ENCODE results near the gene CCDC186. TPM values are rescaled to one million over a fixed set of nuclear protein-coding genes. Genes with fewer than 3 reads are reported as not detected.
A peak's percentile ranks its signal among the peaks of the same experiment; 100 is the strongest.

Gene CCDC186
- total and polyA plus RNA-seq, 2 of the 8 experiments (the other 6 are each of a cell fraction or from before 2014, with no cell fraction given): 3.0 to 30.3 TPM

DNA sequence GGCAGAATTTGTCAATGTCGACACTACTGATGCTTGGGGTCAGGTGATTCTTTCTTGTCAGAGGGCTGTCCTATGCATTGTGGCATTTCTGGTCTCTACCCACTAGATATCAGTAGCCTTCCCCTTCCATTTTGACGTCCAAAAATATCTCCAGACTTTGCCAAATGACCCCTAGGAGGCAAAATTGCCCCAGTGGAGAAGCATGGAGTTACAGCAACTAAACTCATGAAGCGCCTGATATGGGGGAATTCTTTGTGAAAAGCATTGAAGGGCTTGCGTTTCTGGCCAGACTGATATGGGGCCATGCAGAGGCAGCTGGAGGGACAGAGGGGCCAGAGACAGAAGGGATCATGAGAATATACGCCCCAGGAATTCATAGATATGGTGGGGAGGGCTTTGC lies 86.7 kb downstream of the CCDC186 start:
- POLR2A ChIA-PET (ENCODE audit: partially characterized antibody): interaction anchor here (0.6 kb wide), 1 partner anchor 179 kb away, joined by 3 read pairs; no protein-coding TSS in a partner anchor
- H2BK5ac ChIP-seq (ENCODE audit: low read depth, low read length): no peak overlapping the region

More for the DNA sequence above, 86.7 kb downstream of the CCDC186 start:
- Histone ChIP-seq H4K20me1 (replicated peaks in 1 of 2; ENCODE audit: control insufficient read depth in 1 of 2, insufficient read depth in 2 of 2, low read length in 2 of 2) (no peaks in the 10 kb centered on the region), H3K23me2 (ENCODE audit: low read depth, low read length) (no peaks in the 10 kb centered on the region), H3K4me1 (replicated peaks in 1 of 4; ENCODE audit: control insufficient read depth in 3 of 4, insufficient read depth in 4 of 4, low read length in 3 of 4) (no peaks in the 10 kb centered on the region), H2AK5ac (ENCODE audit: low read depth, low read length) (no peak overlapping the region), H3K23ac (ENCODE audit: insufficient read length) (no peak overlapping the region), H4K91ac (replicated peaks; ENCODE audit: insufficient read length, low read length) (no peak overlapping the region), H3K9me3 (ENCODE audit: insufficient read depth in 2 of 2, low read depth in 1 of 2, low read length in 1 of 2) (peaks cover 0 to 3% of the 10 kb centered on the region in 2 experiments; a peak in 1 of 4 replicates), H2BK120ac (replicated peaks; ENCODE audit: low read depth, low read length) (no peak overlapping the region), H3K79me2 (ENCODE audit: control insufficient read depth in 1 of 2, insufficient read depth in 2 of 2, low read length in 2 of 2) (no peaks in the 10 kb centered on the region), H3K18ac (ENCODE audit: extremely low read depth, low read length) (no peak overlapping the region), H2BK15ac (ENCODE audit: low read length) (no peak overlapping the region), H3K9ac (replicated peaks in 1 of 4; ENCODE audit: extremely low read depth in 1 of 4, low read depth in 3 of 4, low read length in 3 of 4) (no peak overlapping the region), H2BK20ac (ENCODE audit: low read length) (no peak overlapping the region), H3K4me3 (ENCODE audit: extremely low read depth in 1 of 4, insufficient read depth in 2 of 4, low read depth in 3 of 4, low read length in 4 of 4) (no peak overlapping the region), H3K36me3 (ENCODE audit: control insufficient read depth in 2 of 4, insufficient read depth in 4 of 4, low read length in 3 of 4) (no peaks in the 10 kb centered on the region), H2AFZ (ENCODE audit: low read length) (no peak overlapping the region), H4K5ac (ENCODE audit: insufficient read length, low read depth, low read length) (no peak overlapping the region), H3K27ac (ENCODE audit: low read depth, low read length) (no peak overlapping the region), H3K27me3 (replicated peaks in 1 of 4; ENCODE audit: control insufficient read depth in 3 of 4, extremely low read depth in 1 of 4, insufficient read depth in 3 of 4, low read length in 3 of 4) (no peaks in the 10 kb centered on the region), H3K56ac (replicated peaks; ENCODE audit: insufficient read length, low read depth, low read length) (no peak overlapping the region), H4K8ac (ENCODE audit: extremely low read depth, insufficient read depth, low read length) (no peak overlapping the region), H3K79me1 (ENCODE audit: low read depth, low read length) (no peaks in the 10 kb centered on the region), H3K4ac (replicated peaks; ENCODE audit: insufficient read length, low read depth, low read length) (no peak overlapping the region), H3K4me2 (ENCODE audit: insufficient read depth in 1 of 2, low read depth in 2 of 2, low read length in 2 of 2) (no peak overlapping the region), H3K14ac (ENCODE audit: insufficient read length) (no peak overlapping the region), H2BK12ac (ENCODE audit: low read depth, low read length) (no peak overlapping the region)
- TF ChIP-seq SIRT6 (IDR thresholded peaks at IDR 0.05; ENCODE audit: low read length) (no peak), NRF1 (IDR thresholded peaks at IDR 0.05; ENCODE audit: low read depth, low read length) (no peak), ASH2L (IDR thresholded peaks at IDR 0.05; ENCODE audit: low read length) (no peak), EZH2 (IDR thresholded peaks at IDR 0.05; ENCODE audit: low read depth, low read length, severe bottlenecking) (no peak), SRF (IDR thresholded peaks at IDR 0.05; ENCODE audit: low read depth, low read length) (no peak), CREB1 (IDR thresholded peaks at IDR 0.05) (no peak)
- TF ChIP-seq, protein P1, sequence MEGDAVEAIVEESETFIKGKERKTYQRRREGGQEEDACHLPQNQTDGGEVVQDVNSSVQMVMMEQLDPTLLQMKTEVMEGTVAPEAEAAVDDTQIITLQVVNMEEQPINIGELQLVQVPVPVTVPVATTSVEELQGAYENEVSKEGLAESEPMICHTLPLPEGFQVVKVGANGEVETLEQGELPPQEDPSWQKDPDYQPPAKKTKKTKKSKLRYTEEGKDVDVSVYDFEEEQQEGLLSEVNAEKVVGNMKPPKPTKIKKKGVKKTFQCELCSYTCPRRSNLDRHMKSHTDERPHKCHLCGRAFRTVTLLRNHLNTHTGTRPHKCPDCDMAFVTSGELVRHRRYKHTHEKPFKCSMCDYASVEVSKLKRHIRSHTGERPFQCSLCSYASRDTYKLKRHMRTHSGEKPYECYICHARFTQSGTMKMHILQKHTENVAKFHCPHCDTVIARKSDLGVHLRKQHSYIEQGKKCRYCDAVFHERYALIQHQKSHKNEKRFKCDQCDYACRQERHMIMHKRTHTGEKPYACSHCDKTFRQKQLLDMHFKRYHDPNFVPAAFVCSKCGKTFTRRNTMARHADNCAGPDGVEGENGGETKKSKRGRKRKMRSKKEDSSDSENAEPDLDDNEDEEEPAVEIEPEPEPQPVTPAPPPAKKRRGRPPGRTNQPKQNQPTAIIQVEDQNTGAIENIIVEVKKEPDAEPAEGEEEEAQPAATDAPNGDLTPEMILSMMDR (IDR thresholded peaks at IDR 0.05; ENCODE audit: control extremely low read depth in 1 of 3, insufficient read depth in 1 of 3, low read depth in 1 of 3, low read length in 3 of 3): peak in 2 of 3 experiments; percentile 29 to 75; a peak in 3 of 4 replicates
- TF ChIP-seq, protein P2, sequence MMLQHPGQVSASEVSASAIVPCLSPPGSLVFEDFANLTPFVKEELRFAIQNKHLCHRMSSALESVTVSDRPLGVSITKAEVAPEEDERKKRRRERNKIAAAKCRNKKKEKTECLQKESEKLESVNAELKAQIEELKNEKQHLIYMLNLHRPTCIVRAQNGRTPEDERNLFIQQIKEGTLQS (IDR thresholded peaks at IDR 0.05; ENCODE audit: insufficient read depth, low read depth, low read length): no peak
- WGBS, 2 experiments (ENCODE audit: extremely low coverage in 1 of 2, insufficient coverage in 1 of 2, insufficient read length in 1 of 2, insufficient replicate concordance in 2 of 2, low coverage in 1 of 2, low lambda C conversion rate in 2 of 2, missing lambda C conversion rate in 1 of 2): 84% methylated on average over 5 of the region's 5 CpGs; no CpG with 5 or more reads in 1 of the 2 experiments
- no peak for DNase-seq (ENCODE audit: low read depth in 1 of 2, low spot score in 2 of 2)
- no peak for FAIRE-seq
- CTCF ChIA-PET (ENCODE audit: partially characterized antibody): interaction anchor here (0.7 to 4.4 kb wide), 16 partner anchors 13 to 465 kb away, joined by 3 to 33 read pairs (median 4); no protein-coding TSS in a partner anchor
